Cardiac septum (tissue), 1 donor: ENCODE data around the gene CD68. TPM values are rescaled to one million over a fixed set of nuclear protein-coding genes. Genes with fewer than 3 reads are reported as not detected.

Experiments
- DNase-seq: peaks from one replicate; pipeline ENCODE4 v3.0.0-alpha.2; 2020; ENCODE audit warnings: low spot score
- intact Hi-C: fragments of 100-400 bp; cut with DNase I; formaldehyde crosslinking; loops from one replicate; pipeline ENCODE4 v1.14.0; 2022
- total RNA-seq: library from RNA; stranded (reverse); fragmentation: NEBNext Ultra II Directional; extraction: Animal tissue kit (Norgen Biotek cat#: 25700); gene quantifications from one replicate; pipeline ENCODE4 v1.2.1, GENCODE V29; 2021
- donor health status: DM: no; HTN: no; CAD: no.

The CD68 gene
- total RNA-seq, 1 donor from 2014 or later = 11.4 TPM

GRCh38 chr17:7575481-7575883 lies 4.0 kb upstream of the CD68 start:
- intact Hi-C loops = no loop called here
- no peak for DNase-seq

DNA sequence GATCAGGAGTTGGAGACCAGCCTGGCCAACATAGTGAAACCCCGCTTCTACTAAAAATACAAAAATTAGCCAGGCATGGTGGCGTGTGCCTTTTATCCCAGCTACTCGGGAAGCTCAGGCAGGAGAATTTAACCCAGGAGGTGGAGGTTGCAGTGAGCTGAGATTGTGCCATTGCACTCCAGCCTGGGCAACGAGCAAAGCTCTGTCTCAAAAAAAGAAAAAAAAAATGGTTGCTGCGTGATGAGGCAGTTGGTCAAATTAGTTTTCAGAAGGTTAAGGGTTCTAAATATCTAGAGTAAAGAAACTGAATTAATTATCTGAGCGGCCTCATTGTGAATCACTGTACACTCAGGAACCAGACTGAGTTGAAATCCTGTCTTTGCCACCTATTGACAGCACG lies 3.5 kb upstream of the CD68 start:
- DNase-seq = no peak
- intact Hi-C loops = no loop called here

- intact Hi-C loops = no loop called here
- DNase-seq = no peak
Measured at GRCh38 chr17:7576432-7576937, 3.0 kb upstream of the CD68 start.

DNA sequence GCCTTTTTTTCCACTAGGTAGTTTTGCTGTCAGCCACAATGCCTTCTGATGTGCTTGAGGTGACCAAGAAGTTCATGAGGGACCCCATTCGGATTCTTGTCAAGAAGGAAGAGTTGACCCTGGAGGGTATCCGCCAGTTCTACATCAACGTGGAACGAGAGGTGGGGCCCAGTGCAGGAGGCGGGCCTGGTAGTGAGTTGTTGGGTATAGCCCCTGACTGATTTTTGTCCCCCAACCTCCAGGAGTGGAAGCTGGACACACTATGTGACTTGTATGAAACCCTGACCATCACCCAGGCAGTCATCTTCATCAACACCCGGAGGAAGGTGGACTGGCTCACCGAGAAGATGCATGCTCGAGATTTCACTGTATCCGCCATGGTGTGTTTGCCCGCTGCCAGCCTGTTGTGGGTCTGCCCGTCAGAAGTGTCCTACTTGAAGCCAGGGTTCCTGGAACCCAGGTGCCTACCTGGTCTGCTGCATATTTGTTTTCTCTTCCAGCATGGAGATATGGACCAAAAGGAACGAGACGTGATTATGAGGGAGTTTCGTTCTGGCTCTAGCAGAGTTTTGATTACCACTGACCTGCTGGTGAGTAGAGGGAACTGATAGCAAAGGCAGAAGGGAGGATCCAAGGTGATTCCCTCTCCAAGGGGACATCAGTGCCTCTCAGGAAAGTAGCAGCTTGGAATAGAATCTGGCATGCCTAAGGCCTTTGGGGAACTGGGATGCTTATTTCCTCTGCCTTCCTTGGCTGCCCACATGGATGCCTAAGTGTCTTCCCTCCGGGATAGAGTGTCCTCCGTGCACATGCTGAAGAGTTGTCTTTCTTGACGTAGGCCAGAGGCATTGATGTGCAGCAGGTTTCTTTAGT lies 1.9 kb upstream of the CD68 start:
- intact Hi-C loops = no loop called here

GRCh38 chr17:7579834-7580603 lies 581 bp downstream of the CD68 start:
- intact Hi-C loops = no loop called here
- no peak for DNase-seq

More for the DNA sequence above, 1.9 kb upstream of the CD68 start:
- no peak for DNase-seq

- intact Hi-C loops = no loop called here
- no peak for DNase-seq
Measured at GRCh38 chr17:7580604-7581575, 1.5 kb downstream of the CD68 start.

DNA sequence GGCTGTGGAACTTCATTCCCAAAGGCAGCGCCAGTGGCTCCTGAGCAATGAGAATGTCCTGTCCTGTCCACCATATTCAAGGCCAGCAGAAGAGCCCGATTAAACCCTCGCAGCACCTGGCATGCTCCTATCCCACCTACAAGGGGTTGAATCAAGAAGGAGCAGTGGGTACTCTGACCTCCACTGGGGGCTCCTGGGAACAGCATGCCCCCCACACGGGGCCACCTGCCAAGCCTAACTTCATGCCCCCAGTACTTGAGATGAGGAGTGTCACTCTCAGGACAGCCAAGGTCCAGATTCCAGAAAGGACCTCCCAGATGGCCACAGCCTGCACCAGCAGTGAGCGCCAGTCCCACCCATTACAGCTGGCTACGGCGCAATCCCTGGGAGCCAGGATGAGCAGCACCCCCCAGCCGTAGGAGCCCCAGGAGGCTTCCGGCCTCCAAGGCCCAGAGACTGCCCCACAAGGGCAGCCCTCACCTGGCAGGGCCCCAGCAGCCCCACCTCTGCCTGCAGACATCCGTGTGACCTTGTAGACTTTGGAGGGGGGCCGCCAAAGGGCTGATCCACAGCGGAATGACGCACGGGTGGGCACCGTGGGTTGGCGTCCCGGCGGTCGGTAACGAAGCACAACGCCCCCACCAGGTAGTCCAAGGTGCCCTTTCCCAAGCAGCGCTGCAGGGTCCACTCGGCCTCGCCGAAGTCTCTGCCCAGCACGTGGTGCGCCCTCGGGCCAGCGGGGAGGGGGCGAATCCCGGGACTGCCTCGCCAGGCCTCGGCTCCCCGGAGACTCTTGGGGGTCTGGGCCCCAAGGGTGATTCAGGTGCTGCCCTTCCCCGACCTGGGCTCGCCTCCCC lies 3.2 kb downstream of the CD68 start:
- no peak for DNase-seq
- intact Hi-C loops = loop anchor here (2.0 kb wide), 2 partner anchors 32 to 104 kb away; partner anchors contain the start of genes FXR2 and TP53

GRCh38 chr17:7583253-7584109 lies 4.0 kb downstream of the CD68 start, which contains the start of gene MPDU1:
Gene MPDU1, plus strand, starts transcription at chr17:7583852. Its CDS starts 11 bp downstream, at chr17:7583863.
- DNase-seq = peak; percentile 98
- intact Hi-C loops = loop anchor here (2.0 kb wide), 2 partner anchors 31 to 103 kb away; partner anchors contain the start of genes FXR2 and TP53

DNA sequence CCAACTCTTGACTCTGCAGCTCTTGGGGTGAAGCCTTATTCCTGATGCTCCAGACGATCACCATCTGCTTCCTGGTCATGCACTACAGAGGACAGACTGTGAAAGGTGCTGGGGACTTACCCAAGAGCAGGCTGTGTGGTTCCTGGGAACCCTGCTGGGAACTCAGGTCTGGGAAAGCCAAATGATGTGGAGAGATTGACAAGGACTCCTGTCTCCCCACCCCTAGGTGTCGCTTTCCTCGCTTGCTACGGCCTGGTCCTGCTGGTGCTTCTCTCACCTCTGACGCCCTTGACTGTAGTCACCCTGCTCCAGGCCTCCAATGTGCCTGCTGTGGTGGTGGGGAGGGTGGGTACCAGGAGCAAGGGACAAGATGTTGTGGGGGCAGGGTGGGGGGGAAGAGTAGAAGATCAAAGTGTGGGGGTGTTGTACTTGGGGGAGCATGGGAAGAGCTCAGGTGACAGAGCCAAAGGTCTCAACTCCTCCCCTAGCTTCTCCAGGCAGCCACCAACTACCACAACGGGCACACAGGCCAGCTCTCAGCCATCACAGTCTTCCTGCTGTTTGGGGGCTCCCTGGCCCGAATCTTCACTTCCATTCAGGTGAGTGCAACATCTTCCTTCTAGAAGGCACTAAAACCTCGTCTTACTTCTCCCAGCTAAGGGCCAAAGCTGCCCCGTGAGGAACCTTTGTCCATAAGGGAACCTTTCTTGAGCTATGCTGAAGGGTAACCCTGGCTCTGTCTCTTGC lies 7.4 kb downstream of the CD68 start:
- intact Hi-C loops = loop anchor here (5.0 kb wide), 1 partner anchor 40 kb away; the partner anchor contains the start of gene SAT2
- DNase-seq = no peak

GRCh38 chr17:7587420-7588151 lies 8.1 kb downstream of the CD68 start:
- intact Hi-C loops = loop anchor here (5.0 kb wide), 1 partner anchor 40 kb away; the partner anchor contains the start of gene SAT2
- no peak for DNase-seq

DNA sequence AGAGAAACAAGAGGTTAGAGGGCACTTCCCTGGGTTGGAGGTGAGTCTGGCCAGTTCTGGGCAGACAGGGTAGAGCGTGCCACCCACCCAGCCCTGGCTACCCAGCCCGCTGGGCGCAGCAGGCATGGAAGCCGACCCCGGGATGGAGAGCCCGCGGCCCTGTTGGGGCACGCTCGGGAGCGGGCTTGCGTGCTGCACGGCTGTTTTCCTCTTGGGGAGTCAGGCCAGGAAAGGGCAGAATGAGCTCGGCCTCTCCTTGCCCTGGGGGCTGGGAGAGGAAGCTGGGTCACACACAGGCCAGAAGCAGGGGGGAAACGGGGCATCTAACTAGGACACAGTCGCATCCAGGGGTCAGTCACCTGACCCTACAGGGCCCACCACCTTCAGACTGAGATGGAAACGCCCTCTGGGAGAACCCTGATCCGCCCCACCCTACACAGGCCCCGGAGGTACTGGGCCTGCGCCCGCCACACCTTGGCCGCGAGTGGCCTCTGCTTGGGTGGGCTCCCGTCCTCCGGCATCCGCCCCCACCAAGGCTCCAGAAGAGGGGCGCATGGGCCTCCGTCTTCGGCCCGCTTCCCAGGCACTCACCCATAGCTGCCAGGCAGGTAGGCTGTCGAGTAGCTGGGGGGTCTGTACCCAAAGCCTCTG lies 9.2 kb downstream of the CD68 start:
- no peak for DNase-seq
- intact Hi-C loops = loop anchor here (5.0 kb wide), 1 partner anchor 39 kb away; the partner anchor contains the start of gene SAT2

DNA sequence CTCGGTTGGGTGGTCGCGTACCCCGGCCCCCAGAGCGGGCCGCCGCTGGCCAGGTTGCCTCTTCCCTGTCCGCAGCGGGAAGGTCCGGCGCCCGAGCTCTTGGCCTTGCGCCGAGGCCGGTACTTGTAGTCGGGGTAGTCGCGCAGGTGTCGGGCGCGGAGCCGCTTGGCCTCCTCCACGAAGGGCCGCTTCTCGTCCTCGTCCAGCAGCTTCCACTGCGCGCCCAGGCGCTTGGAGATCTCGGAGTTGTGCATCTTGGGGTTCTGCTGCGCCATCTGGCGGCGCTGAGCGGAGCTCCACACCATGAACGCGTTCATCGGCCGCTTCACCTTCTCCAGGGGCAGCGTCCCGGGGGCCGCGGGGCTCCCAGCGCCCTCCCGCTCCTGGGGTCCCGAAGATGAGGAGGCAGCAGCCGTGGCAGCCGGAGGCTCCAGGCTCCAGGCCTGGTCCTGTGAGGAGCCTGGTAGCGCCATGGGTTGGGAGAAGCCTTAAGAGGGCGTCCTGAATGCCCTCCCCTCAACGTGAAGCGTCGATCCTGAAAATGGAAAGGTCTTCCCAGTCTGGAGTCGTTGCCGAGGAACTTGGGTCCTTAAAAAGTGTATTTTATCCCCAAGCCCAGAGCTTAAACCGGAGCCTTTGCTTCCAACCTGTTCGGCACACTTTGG lies 9.9 kb downstream of the CD68 start:
- intact Hi-C loops = loop anchor here (5.0 kb wide), 1 partner anchor 38 kb away; the partner anchor contains the start of gene SAT2
- DNase-seq = peak; percentile 92

DNA sequence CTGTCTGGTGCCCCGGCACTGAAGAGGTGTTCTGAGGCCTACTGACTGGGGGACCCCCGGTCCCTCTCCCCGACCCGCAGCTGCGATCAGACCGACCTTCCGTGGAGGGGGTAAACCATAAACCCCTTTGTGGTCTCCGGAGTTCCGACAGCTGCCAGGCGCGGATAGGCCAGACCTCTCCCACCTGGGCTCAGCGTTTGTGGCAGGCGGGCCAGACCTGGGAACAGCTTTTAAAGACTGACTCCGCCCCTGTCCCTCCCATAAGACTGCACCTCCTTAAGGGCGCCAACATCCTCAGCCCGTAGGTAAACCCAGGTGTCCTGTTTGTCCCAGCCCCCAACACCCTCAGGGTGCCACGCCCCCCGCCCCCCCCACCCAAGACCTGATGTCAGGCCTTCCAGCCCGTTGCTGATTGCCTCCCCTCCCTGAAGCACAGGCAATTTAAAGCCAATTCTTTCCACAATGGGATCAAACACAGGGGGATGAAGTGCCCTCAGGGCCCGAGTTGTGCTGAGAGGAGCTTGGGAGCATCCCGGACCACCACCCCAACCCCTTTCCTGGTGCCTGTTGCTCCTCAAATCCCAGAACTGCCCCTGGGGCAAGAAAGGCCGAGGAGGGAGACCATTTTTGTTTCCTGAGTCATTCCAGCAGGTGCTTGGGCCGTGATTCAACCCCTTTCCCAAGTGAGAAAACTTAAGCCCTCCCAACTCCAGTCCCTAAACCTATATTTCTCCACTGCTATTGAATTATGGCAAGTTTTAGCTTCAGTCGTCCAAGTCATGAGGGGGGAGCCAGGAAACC lies 10.7 kb downstream of the CD68 start, which contains the start of gene SOX15:
TSS of gene SOX15 (minus strand) at position 204 of the 801 bp plus-strand sequence. CDS start 418 bp downstream, outside the sequence.
- no peak for DNase-seq
- intact Hi-C loops = loop anchor here (5.0 kb wide), 1 partner anchor 37 kb away; the partner anchor contains the start of gene SAT2

DNA sequence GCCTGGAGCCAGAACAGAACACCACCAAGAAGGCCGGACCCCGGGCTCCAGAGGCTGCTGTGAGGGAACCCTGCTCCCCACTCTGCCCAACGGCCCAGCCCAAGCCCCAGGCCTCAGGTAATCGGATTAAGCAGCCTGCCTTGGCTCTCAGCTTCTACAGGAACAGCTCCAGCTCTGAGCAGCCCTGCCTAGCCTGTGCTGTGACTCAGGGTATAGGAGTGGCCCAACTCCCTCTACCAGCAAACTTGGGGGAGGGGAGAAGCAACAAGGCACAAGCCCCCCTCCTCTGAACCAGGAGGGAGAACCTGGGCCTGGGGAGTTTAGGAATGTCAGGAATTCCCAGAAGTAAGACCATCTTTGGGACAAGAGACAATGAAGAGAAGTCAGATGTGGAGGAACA lies 11.3 kb downstream of the CD68 start:
- intact Hi-C loops = no loop called here
- no peak for DNase-seq
